ENCODE measurements around the gene HJURP. TPM values are rescaled to one million over a fixed set of nuclear protein-coding genes. Genes with fewer than 3 reads are reported as not detected.

Gene HJURP
- total and polyA plus RNA-seq, 2 donors (not counting 3 experiments of a cell fraction or from before 2014, with no cell fraction given) = 34.4 to 60.9 TPM

- intact Hi-C loops (cut with micrococcal nuclease) = no loop called here
- H3K9me1 ChIP-seq (replicated peaks; ENCODE audit: control insufficient read depth, extremely low read depth, insufficient read depth, low read length) = no peaks in the 10 kb centered on the region
- H3K36me3 ChIP-seq (ENCODE audit: control insufficient read depth in 2 of 2, extremely low read depth in 1 of 2, insufficient read depth in 2 of 2, low read length in 2 of 2) = no peaks in the 10 kb centered on the region
- no peak for DNase-seq (ENCODE audit: low read depth, low spot score)
- no peak for FAIRE-seq
- no peaks in the 10 kb centered on the region for H3K27me3 ChIP-seq (ENCODE audit: control insufficient read depth in 2 of 2, insufficient read depth in 2 of 2, low read length in 2 of 2)
- H3K4me2 ChIP-seq (ENCODE audit: insufficient read depth, low read length) = no peak overlapping the region
- no peak overlapping the region for H3K4me3 ChIP-seq (replicated peaks in 1 of 3; ENCODE audit: insufficient read depth in 1 of 3, low read depth in 1 of 3, low read length in 3 of 3)
- no peaks in the 10 kb centered on the region for H4K20me1 ChIP-seq (replicated peaks; ENCODE audit: control insufficient read depth, extremely low read depth, insufficient read depth, low read length)
- ChIA-PET CTCF (no interaction called here), POLR2A (no interaction called here)
- no peak overlapping the region for H2AFZ ChIP-seq (ENCODE audit: low read depth, low read length)
- no peaks in the 10 kb centered on the region for H3K4me1 ChIP-seq (ENCODE audit: control insufficient read depth, extremely low read depth, insufficient read depth, low read length)
- no peak overlapping the region for H3K27ac ChIP-seq (ENCODE audit: insufficient read depth, low read depth, low read length)
- no TSS peak for BruUV-seq (replicated peaks)
- dilution Hi-C loops (cut with MboI; ENCODE audit: extremely low pct_ligation_motif_present, low sequenced_read_pairs) = no loop called here
- H3K79me2 ChIP-seq (ENCODE audit: control insufficient read depth, insufficient read depth, low read length) = no peaks in the 10 kb centered on the region
- no peaks in the 10 kb centered on the region for H3K9me3 ChIP-seq (replicated peaks; ENCODE audit: control insufficient read depth, insufficient read depth, low read length)
- TF ChIP-seq MYC (IDR thresholded peaks at IDR 0.05; ENCODE audit: low read depth, low read length) (no peak), EZH2 (IDR thresholded peaks at IDR 0.05; ENCODE audit: borderline replicate concordance, low read depth, low read length, severe bottlenecking) (no peak), POLR2AphosphoS5 (IDR thresholded peaks at IDR 0.05; ENCODE audit: insufficient read depth, low read depth, low read length) (no peak)
- TF ChIP-seq, protein P1, sequence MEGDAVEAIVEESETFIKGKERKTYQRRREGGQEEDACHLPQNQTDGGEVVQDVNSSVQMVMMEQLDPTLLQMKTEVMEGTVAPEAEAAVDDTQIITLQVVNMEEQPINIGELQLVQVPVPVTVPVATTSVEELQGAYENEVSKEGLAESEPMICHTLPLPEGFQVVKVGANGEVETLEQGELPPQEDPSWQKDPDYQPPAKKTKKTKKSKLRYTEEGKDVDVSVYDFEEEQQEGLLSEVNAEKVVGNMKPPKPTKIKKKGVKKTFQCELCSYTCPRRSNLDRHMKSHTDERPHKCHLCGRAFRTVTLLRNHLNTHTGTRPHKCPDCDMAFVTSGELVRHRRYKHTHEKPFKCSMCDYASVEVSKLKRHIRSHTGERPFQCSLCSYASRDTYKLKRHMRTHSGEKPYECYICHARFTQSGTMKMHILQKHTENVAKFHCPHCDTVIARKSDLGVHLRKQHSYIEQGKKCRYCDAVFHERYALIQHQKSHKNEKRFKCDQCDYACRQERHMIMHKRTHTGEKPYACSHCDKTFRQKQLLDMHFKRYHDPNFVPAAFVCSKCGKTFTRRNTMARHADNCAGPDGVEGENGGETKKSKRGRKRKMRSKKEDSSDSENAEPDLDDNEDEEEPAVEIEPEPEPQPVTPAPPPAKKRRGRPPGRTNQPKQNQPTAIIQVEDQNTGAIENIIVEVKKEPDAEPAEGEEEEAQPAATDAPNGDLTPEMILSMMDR (IDR thresholded peaks at IDR 0.05; ENCODE audit: extremely low read depth in 1 of 2, insufficient read depth in 1 of 2, low read depth in 1 of 2, low read length in 2 of 2) = no peak
- H3K9ac ChIP-seq (replicated peaks; ENCODE audit: extremely low read depth, insufficient read depth, low read length) = no peak overlapping the region
Observed at GRCh38 chr2:233789554-233789953, 64.8 kb downstream of the HJURP start.

Other genes with a start within 250 kb of the HJURP start
- not detected in 2 replicates for gene UGT1A8, start 236.9 kb downstream of the HJURP start, total RNA-seq
- gene UGT1A8, start 236.9 kb downstream of the HJURP start, polyA plus RNA-seq = not detected in 2 replicates
- not detected in 2 replicates for gene UGT1A10, start 218.1 kb downstream of the HJURP start, total RNA-seq
- not detected in 2 replicates for gene UGT1A10, start 218.1 kb downstream of the HJURP start, polyA plus RNA-seq
- not detected in 2 replicates for gene UGT1A9, start 182.6 kb downstream of the HJURP start, total RNA-seq
- gene UGT1A9, start 182.6 kb downstream of the HJURP start, polyA plus RNA-seq = not detected in 2 replicates
- gene UGT1A7, start 172.6 kb downstream of the HJURP start, total RNA-seq = not detected in 2 replicates
- not detected in 2 replicates for gene UGT1A7, start 172.6 kb downstream of the HJURP start, polyA plus RNA-seq
- gene UGT1A6, start 161.6 kb downstream of the HJURP start, total RNA-seq = not detected in 2 replicates
- not detected in 2 replicates for gene UGT1A6, start 161.6 kb downstream of the HJURP start, polyA plus RNA-seq
- not detected in 2 replicates for gene UGT1A5, start 141.6 kb downstream of the HJURP start, total RNA-seq
- gene UGT1A5, start 141.6 kb downstream of the HJURP start, polyA plus RNA-seq = not detected in 2 replicates
- not detected in 2 replicates for gene UGT1A4, start 135.8 kb downstream of the HJURP start, total RNA-seq
- not detected in 2 replicates for gene UGT1A4, start 135.8 kb downstream of the HJURP start, polyA plus RNA-seq
- gene UGT1A3, start 125.5 kb downstream of the HJURP start, total RNA-seq = not detected in 2 replicates
- gene UGT1A3, start 125.5 kb downstream of the HJURP start, polyA plus RNA-seq = not detected in 2 replicates
- gene UGT1A1, start 94.3 kb downstream of the HJURP start, total RNA-seq = not detected in 2 replicates
- not detected in 2 replicates for gene UGT1A1, start 94.3 kb downstream of the HJURP start, polyA plus RNA-seq
- gene MROH2A, start 76.2 kb downstream of the HJURP start, total RNA-seq = not detected in 2 replicates
- not detected in 2 replicates for gene MROH2A, start 76.2 kb downstream of the HJURP start, polyA plus RNA-seq
- gene TRPM8, start 62.8 kb upstream of the HJURP start, total RNA-seq = not detected in 2 replicates
- gene TRPM8, start 62.8 kb upstream of the HJURP start, polyA plus RNA-seq = not detected in 2 replicates
- gene SPP2, start 196.2 kb upstream of the HJURP start, total RNA-seq = not detected in 2 replicates
- not detected in 2 replicates for gene SPP2, start 196.2 kb upstream of the HJURP start, polyA plus RNA-seq